ENCODE results near the gene PSMD12. TPM values are rescaled to one million over a fixed set of nuclear protein-coding genes. Genes with fewer than 3 reads are reported as not detected.

Gene PSMD12
- total RNA-seq, 1 experiment from 2014 or later: 90.5 TPM

GRCh38 chr17:67326440-67326839 is 39.9 kb downstream of the PSMD12 start:
- no CpG with 5 or more reads among the region's 3 CpGs for WGBS (ENCODE audit: extremely low coverage, insufficient read length, low lambda C conversion rate)
- H3K27ac Mint-ChIP-seq: peak overlapping the region in 1 of 3 experiments; percentile 11; a peak in 1 of 7 replicates
- peak; percentile 13 for DNase-seq

More at GRCh38 chr17:67326440-67326839, 39.9 kb downstream of the PSMD12 start:
- no peaks in the 10 kb centered on the region for H4K20me1 ChIP-seq (ENCODE audit: control insufficient read depth, insufficient read depth, insufficient read length)
- H3K79me1 ChIP-seq (ENCODE audit: insufficient read depth, low read depth, low read length, poor library complexity, severe bottlenecking): no peaks in the 10 kb centered on the region
- no peak overlapping the region for H3K27ac ChIP-seq (ENCODE audit: insufficient read length, low read depth, low read length)
- no peak overlapping the region for H4K5ac ChIP-seq (ENCODE audit: insufficient read length, low read depth, low read length)
- no peaks in the 10 kb centered on the region for H3K23me2 ChIP-seq (ENCODE audit: insufficient read length, low read depth, low read length, poor library complexity, severe bottlenecking)
- Mint-ChIP-seq H3K27me3 (ENCODE audit: low read depth) (no peaks in the 10 kb centered on the region), H3K4me3 (no peak overlapping the region), H3K4me1 (peaks cover 15 to 18% of the 10 kb centered on the region in 2 experiments), H3K36me3 (ENCODE audit: insufficient read depth in 1 of 3, low read depth in 3 of 3) (peaks cover 0 to 13% (median 5%) of the 10 kb centered on the region in 3 experiments; a peak in 2 of 7 replicates), H3K9me3 (peaks cover 13 to 17% of the 10 kb centered on the region in 2 experiments; a peak in 4 of 5 replicates)
- no peak overlapping the region for H3K4ac ChIP-seq (ENCODE audit: low read depth, low read length)
- H3K56ac ChIP-seq (ENCODE audit: insufficient read length, low read depth, low read length): no peak overlapping the region
- H3K79me2 ChIP-seq (ENCODE audit: insufficient read depth, low read length): no peaks in the 10 kb centered on the region
- no peak overlapping the region for H2BK15ac ChIP-seq (ENCODE audit: low read depth, low read length)
- H3K18ac ChIP-seq (ENCODE audit: insufficient read length, low read depth, low read length): no peak overlapping the region
- no peak overlapping the region for H2BK120ac ChIP-seq (ENCODE audit: low read depth, low read length, poor library complexity, severe bottlenecking)
- no peak overlapping the region for H3T11ph ChIP-seq (ENCODE audit: low read length)
- H3K9me3 ChIP-seq (ENCODE audit: control insufficient read depth, low read depth, low read length): no peaks in the 10 kb centered on the region
- no peak overlapping the region for H3K4me2 ChIP-seq (ENCODE audit: insufficient read depth, insufficient read length, low read length)
- no peak overlapping the region for H2BK12ac ChIP-seq (ENCODE audit: insufficient read length, low read depth, low read length)
- TF ChIP-seq CTCF (conservative IDR thresholded peaks at IDR 0.05): no peak
- H3K23ac ChIP-seq (ENCODE audit: insufficient read length, low read depth, low read length): no peak overlapping the region
- H4K91ac ChIP-seq (ENCODE audit: insufficient read length, low read depth, low read length): no peak overlapping the region
- no peaks in the 10 kb centered on the region; the same call in 1 of the 2 replicates for H3K4me1 ChIP-seq (ENCODE audit: insufficient read depth, low read length)
- H3K9ac ChIP-seq (ENCODE audit: extremely low read depth, insufficient read length, low read length): no peak overlapping the region
- H3K14ac ChIP-seq (ENCODE audit: insufficient read depth, low read length): no peak overlapping the region
- H4K8ac ChIP-seq (replicated peaks; ENCODE audit: insufficient read length, low read depth, low read length): no peak overlapping the region
- no peak overlapping the region for H2AFZ ChIP-seq (ENCODE audit: low read length)
- H2AK5ac ChIP-seq (ENCODE audit: insufficient read length, low read length): no peak overlapping the region
- no peak overlapping the region for H2BK20ac ChIP-seq (ENCODE audit: low read depth, low read length, poor library complexity, severe bottlenecking)
- no peak overlapping the region for H2BK5ac ChIP-seq (ENCODE audit: insufficient read length, low read length)
- H3K27me3 ChIP-seq (ENCODE audit: insufficient read depth, low read length): no peaks in the 10 kb centered on the region

All from H9 (cell line).